Measurements from ENCODE around the gene PDZRN4. TPM values are rescaled to one million over a fixed set of nuclear protein-coding genes. Genes with fewer than 3 reads are reported as not detected.

Gene PDZRN4
- total and polyA plus RNA-seq, 2 of the 4 experiments (the other 2 are of a cell fraction): not detected

DNA sequence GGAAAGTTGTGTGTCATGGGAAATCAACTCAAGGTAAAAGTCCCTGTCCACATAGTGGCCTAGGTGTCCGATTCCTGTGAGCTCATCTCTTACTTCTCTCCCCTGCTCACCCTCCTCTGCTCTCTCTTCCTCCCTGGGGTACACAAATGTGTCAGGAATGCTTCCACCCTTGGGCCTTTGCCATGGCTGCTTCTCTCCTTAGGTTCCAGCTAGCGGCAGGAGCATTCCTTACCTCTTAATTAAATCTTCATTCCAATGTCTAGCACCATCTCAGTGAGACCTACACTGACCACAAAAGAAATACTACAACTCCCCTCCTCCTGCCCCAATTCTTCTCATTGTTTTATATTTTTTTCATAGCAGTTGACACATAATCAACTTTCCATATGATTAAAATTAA is 298.6 kb downstream of the PDZRN4 start:
- no peak overlapping the region; the same call in 1 of the 2 replicates for H2BK20ac ChIP-seq (ENCODE audit: low read depth, low read length)
- DNase-seq: peak; percentile 27
- H3K9me3 ChIP-seq (ENCODE audit: control insufficient read depth, insufficient read depth, low read length): no peaks in the 10 kb centered on the region
- H3K14ac ChIP-seq (replicated peaks; ENCODE audit: low read depth, low read length): no peak overlapping the region
- no peak overlapping the region for H3K18ac ChIP-seq (ENCODE audit: low read depth, low read length)
- in situ Hi-C loops (cut with MboI; ENCODE audit: low sequenced_read_pairs) (no loop called here), dilution Hi-C loops (cut with HindIII; ENCODE audit: low sequenced_read_pairs, unreplicated experiment) (no loop called here), intact Hi-C loops (cut with micrococcal nuclease) (no loop called here)
- no CpG with 5 or more reads among the region's 2 CpGs for WGBS, 2 experiments (ENCODE audit: extremely low coverage in 2 of 2, insufficient read length in 1 of 2)
- no peaks in the 10 kb centered on the region for H3K27me3 ChIP-seq (ENCODE audit: control insufficient read depth, insufficient read depth, low read length)
- no peak overlapping the region for H2BK15ac ChIP-seq (ENCODE audit: low read depth, low read length)
- H3K9ac ChIP-seq (ENCODE audit: low read depth, low read length): no peak overlapping the region
- no peak overlapping the region for H3K27ac ChIP-seq (ENCODE audit: insufficient read depth, low read length)
- no peaks in the 10 kb centered on the region for H3K4me1 ChIP-seq (ENCODE audit: control insufficient read depth, insufficient read depth, low read length)
- peak; percentile 11; the same call in 1 of the 2 replicates for ATAC-seq (ENCODE audit: low read depth)
- no peak overlapping the region for H3K56ac ChIP-seq (ENCODE audit: extremely low read depth, insufficient read depth, low read length)
- H3K9me1 ChIP-seq (ENCODE audit: insufficient read depth, low read length): no peaks in the 10 kb centered on the region
- H2BK120ac ChIP-seq (ENCODE audit: low read depth, low read length): no peak overlapping the region
- H3K4me2 ChIP-seq (ENCODE audit: low read depth, low read length): no peak overlapping the region
- ChIA-PET CTCF (no interaction called here), POLR2A (ENCODE audit: unreplicated experiment) (no interaction called here)
- no peak for TF ChIP-seq MXI1 (IDR thresholded peaks at IDR 0.05; ENCODE audit: borderline replicate concordance, low read depth, low read length)
- no peak for TF ChIP-seq CEBPB (IDR thresholded peaks at IDR 0.05; ENCODE audit: low read depth, low read length)
- no peak for TF ChIP-seq ELK1 (IDR thresholded peaks at IDR 0.05; ENCODE audit: borderline replicate concordance, low read depth, low read length)
- TF ChIP-seq RFX5 (IDR thresholded peaks at IDR 0.05; ENCODE audit: low read depth, low read length): no peak
- no peak for TF ChIP-seq SMC3 (IDR thresholded peaks at IDR 0.05; ENCODE audit: low read depth, low read length)
- no peak for TF ChIP-seq BHLHE40 (IDR thresholded peaks at IDR 0.05; ENCODE audit: low read depth, low read length)
- no peak for TF ChIP-seq RCOR1 (IDR thresholded peaks at IDR 0.05; ENCODE audit: insufficient replicate concordance, low read length)
- TF ChIP-seq, protein P1, sequence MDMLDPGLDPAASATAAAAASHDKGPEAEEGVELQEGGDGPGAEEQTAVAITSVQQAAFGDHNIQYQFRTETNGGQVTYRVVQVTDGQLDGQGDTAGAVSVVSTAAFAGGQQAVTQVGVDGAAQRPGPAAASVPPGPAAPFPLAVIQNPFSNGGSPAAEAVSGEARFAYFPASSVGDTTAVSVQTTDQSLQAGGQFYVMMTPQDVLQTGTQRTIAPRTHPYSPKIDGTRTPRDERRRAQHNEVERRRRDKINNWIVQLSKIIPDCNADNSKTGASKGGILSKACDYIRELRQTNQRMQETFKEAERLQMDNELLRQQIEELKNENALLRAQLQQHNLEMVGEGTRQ (IDR thresholded peaks at IDR 0.05; ENCODE audit: low read depth, low read length): no peak
- no peak for TF ChIP-seq CHD1 (IDR thresholded peaks at IDR 0.05; ENCODE audit: low read depth, low read length)
- TF ChIP-seq RAD21 (IDR thresholded peaks at IDR 0.05; ENCODE audit: low read length): no peak
- TF ChIP-seq NFE2L2 (IDR thresholded peaks at IDR 0.05; ENCODE audit: low read depth, low read length): no peak
- H3K23ac ChIP-seq (ENCODE audit: low read depth, low read length): no peak overlapping the region
- H2AFZ ChIP-seq (replicated peaks; ENCODE audit: low read length, poor library complexity): no peak overlapping the region
- no peaks in the 10 kb centered on the region for H4K20me1 ChIP-seq (ENCODE audit: insufficient read depth, low read length)
- peak overlapping the region; percentile 8 for H2BK5ac ChIP-seq (ENCODE audit: low read depth, low read length, poor library complexity, severe bottlenecking)
- H4K8ac ChIP-seq (ENCODE audit: low read depth in 2 of 2, low read length in 2 of 2): no peak overlapping the region
- no TSS peak for BruUV-seq (replicated peaks)
- H2AK9ac ChIP-seq (replicated peaks; ENCODE audit: low read depth, low read length, poor library complexity): no peak overlapping the region
- no peak overlapping the region for H3K4ac ChIP-seq (ENCODE audit: low read depth, low read length)
- no peaks in the 10 kb centered on the region for H3K36me3 ChIP-seq (ENCODE audit: control insufficient read depth, insufficient read depth, low read length)
- H3K4me3 ChIP-seq (ENCODE audit: insufficient read depth, low read depth, low read length): no peak overlapping the region
- H3K79me1 ChIP-seq (ENCODE audit: low read depth in 1 of 2, low read length in 2 of 2): no peaks in the 10 kb centered on the region
- no peak overlapping the region for H2AK5ac ChIP-seq (ENCODE audit: low read depth, low read length)
- H4K91ac ChIP-seq (ENCODE audit: insufficient read depth, low read depth, low read length): no peak overlapping the region
- no peak overlapping the region for H4K5ac ChIP-seq (ENCODE audit: low read depth, low read length)

Measured in IMR-90 (cell line).